GM18867 (cell line): ENCODE results near the gene MICAL3.

Source experiments
- ATAC-seq: cut with Tn5 transposase; IDR thresholded peaks from one replicate; pipeline ENCODE4 v1.9.1; 2021; ENCODE audit warnings: mild to moderate bottlenecking, moderate library complexity; ENCODE audit not compliant: unreplicated experiment

Gene MICAL3

GRCh38 chr22:17744430-17744829 lies 279.9 kb downstream of the MICAL3 start:
- ATAC-seq, result no peak

- no peak for ATAC-seq
Measured at GRCh38 chr22:17743661-17744411, 280.5 kb downstream of the MICAL3 start.

GRCh38 chr22:17742527-17742902 lies 281.8 kb downstream of the MICAL3 start:
- ATAC-seq, result peak; percentile 64

- no peak for ATAC-seq
Measured at GRCh38 chr22:17741866-17742526, 282.4 kb downstream of the MICAL3 start.

- no peak for ATAC-seq
Measured at GRCh38 chr22:17739196-17739975, 285.0 kb downstream of the MICAL3 start.

GRCh38 chr22:17738386-17739128 lies 285.8 kb downstream of the MICAL3 start:
- no peak for ATAC-seq
